K562 (cell line): ENCODE measurements around the gene MACROD2. TPM values are rescaled to one million over a fixed set of nuclear protein-coding genes. Genes with fewer than 3 reads are reported as not detected.
A peak's percentile ranks its signal among the peaks of the same experiment; 100 is the strongest.

Experiments used
- C11orf30 ChIP-seq: fragments of 450-650 bp; IDR thresholded peaks from 2 replicates; pipeline ENCODE4 v1.6.1; 2016; ENCODE audit warnings: low read depth, mild to moderate bottlenecking
- CTCF ChIP-seq, 3 experiments: IDR thresholded peaks in 2 of 3; conservative IDR thresholded peaks in 1 of 3; 2 replicates each; pipeline ENCODE4 v1.5.1; 2011 to 2012; ENCODE audit warnings: low read length in 3 of 3, mild to moderate bottlenecking in 3 of 3, control low read depth in 2 of 3, improper control_type of control experiment in 1 of 3, inconsistent platforms in 1 of 3, low read depth in 1 of 3, mixed read lengths in 1 of 3, moderate library complexity in 1 of 3; ENCODE audit not compliant: insufficient read depth in 2 of 3
- ELF4 ChIP-seq: fragments of 450-650 bp; formaldehyde crosslinking; IDR thresholded peaks from 2 replicates; pipeline ENCODE4 v1.4.0; 2022; ENCODE audit warnings: missing genetic modification characterization
- FOXJ2 ChIP-seq: fragments of 200-800 bp; sonication (Bioruptor generic); IDR thresholded peaks from 2 replicates; pipeline ENCODE4 v1.6.1; 2016; ENCODE audit warnings: missing genetic modification characterization, missing compliant biosample characterization
- GATAD2A ChIP-seq: fragments of 450-650 bp; IDR thresholded peaks from 2 replicates; pipeline ENCODE4 v1.6.1; 2017
- HNRNPLL ChIP-seq: fragments of 200-400 bp; formaldehyde crosslinking; IDR thresholded peaks from 2 replicates; pipeline ENCODE4 v1.6.1; 2017; ENCODE audit warnings: low read length, low read depth, mild to moderate bottlenecking; ENCODE audit not compliant: poor library complexity, severe bottlenecking
- HSF4 ChIP-seq: fragments of 250-450 bp; sonication (Bioruptor Pico); IDR thresholded peaks from 2 replicates; pipeline ENCODE4 v2.1.2; 2022; ENCODE audit warnings: mild to moderate bottlenecking, moderate library complexity, borderline replicate concordance
- KDM2B ChIP-seq: fragments of 250-450 bp; sonication (Bioruptor Pico); IDR thresholded peaks from 2 replicates; pipeline ENCODE4 v1.8.0; 2021; ENCODE audit warnings: mild to moderate bottlenecking, moderate library complexity
- KLF1 ChIP-seq: fragments of 450-650 bp; IDR thresholded peaks from 2 replicates; pipeline ENCODE4 v1.6.1; 2016; ENCODE audit warnings: missing genetic modification characterization, missing compliant biosample characterization
- MAFF ChIP-seq: IDR thresholded peaks from 2 replicates; pipeline ENCODE4 v1.6.1; 2012; ENCODE audit warnings: low read length, improper control_type of control experiment
- MAFG ChIP-seq: fragments of 450-650 bp; conservative IDR thresholded peaks from 2 replicates; pipeline ENCODE4 v1.6.1; 2016; ENCODE audit warnings: missing genetic modification characterization, missing compliant biosample characterization
- MAFK ChIP-seq: IDR thresholded peaks from 2 replicates; pipeline ENCODE4 v1.6.1; 2011; ENCODE audit warnings: low read length, improper control_type of control experiment
- POLR2G ChIP-seq: fragments of 200-400 bp; formaldehyde crosslinking; IDR thresholded peaks from 2 replicates; pipeline ENCODE4 v1.6.1; 2017; ENCODE audit warnings: low read depth, mild to moderate bottlenecking, antibody characterized with exemption, low read length, moderate library complexity
- STAT6 ChIP-seq: sonication (generic); formaldehyde crosslinking; IDR thresholded peaks from 2 replicates; pipeline ENCODE4 v1.8.1; 2023; ENCODE audit warnings: mild to moderate bottlenecking, missing genetic modification reagents
- THRB ChIP-seq: fragments of 450-650 bp; formaldehyde crosslinking; conservative IDR thresholded peaks from 2 replicates; pipeline ENCODE4 v1.4.0; 2022; ENCODE audit warnings: mild to moderate bottlenecking, missing genetic modification characterization
- XRCC4 ChIP-seq: IDR thresholded peaks from one replicate; pipeline ENCODE4 v1.6.1; 2011; ENCODE audit not compliant: insufficient read depth, insufficient read length; ENCODE audit errors: extremely low read depth
- ZC3H11A ChIP-seq: IDR thresholded peaks from 2 replicates; pipeline ENCODE4 v1.6.1; 2012; ENCODE audit warnings: low read depth, low read length, improper control_type of control experiment
- polyA plus RNA-seq, 8 experiments: library from polyadenylated mRNA; depleted of rRNA in 4 of 8; stranded (reverse) in 5 of 8; unstranded in 3 of 8; fragments of >200 nt; fragmentation: Nextera tagmentation in 2 of 8; fragmentation: Illumina TruSeq in 1 of 8; extraction: Ambion mirVana in 2 of 8; extraction: Trizol in 1 of 8; gene quantifications; 2 replicates each; pipeline versions ENCODE4 v1.2.1 to v1.2.3, GENCODE V29; 2011 to 2014; ENCODE audit warnings: inconsistent platforms in 1 of 8, missing spikeins in 1 of 8
- total RNA-seq, 7 experiments: library from RNA; depleted of rRNA in 6 of 7; stranded (reverse); fragments of >200 nt in 6 of 7; fragmentation: Illumina TruSeq in 2 of 7; extraction: Trizol in 2 of 7; gene quantifications; 2 replicates each; pipeline versions ENCODE4 v1.2.1 to v1.2.3, GENCODE V29; 2011 to 2021; ENCODE audit warnings: low replicate concordance in 1 of 7
- TF ChIP-seq, protein P1 (sequence below), 2 experiments: fragments of 200-800 bp in 1 of 2; sonication (Bioruptor generic) in 1 of 2; sonication (generic) in 1 of 2; formaldehyde crosslinking in 1 of 2; IDR thresholded peaks in 1 of 2; conservative IDR thresholded peaks in 1 of 2; 2 replicates each; pipeline versions ENCODE4 v1.5.0 to v1.6.1; 2016 to 2020; ENCODE audit warnings: missing compliant biosample characterization in 1 of 2, missing genetic modification characterization in 1 of 2, missing genetic modification reagents in 1 of 2

MACROD2 gene
- total and polyA plus RNA-seq, 9 of the 15 experiments (the other 6 are each of a cell fraction or from before 2014, with no cell fraction given): not detected

DNA sequence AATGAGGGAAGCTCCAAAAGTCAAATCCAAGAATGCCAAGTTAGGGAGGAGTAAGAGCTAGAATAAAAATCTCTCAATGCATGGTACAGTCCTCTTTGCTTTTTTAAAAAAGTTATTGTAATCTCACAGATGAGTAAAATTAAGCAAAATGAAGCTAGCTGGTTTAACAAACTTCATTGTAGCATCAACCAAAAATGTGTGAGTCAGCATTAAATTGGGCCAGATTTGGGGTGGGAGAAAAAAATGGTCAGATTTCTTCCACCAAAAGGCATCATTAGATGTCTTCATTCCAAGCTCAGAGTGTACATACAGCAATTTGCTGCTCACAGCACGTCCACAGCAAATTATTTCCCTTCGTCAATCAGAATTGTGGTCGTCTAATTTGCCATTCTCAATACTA is 783.6 kb downstream of the MACROD2 start (continued):
- TF ChIP-seq CTCF (IDR thresholded peaks at IDR 0.05 in 2 of 3, conservative IDR thresholded peaks at IDR 0.05 in 1 of 3; ENCODE audit: insufficient read depth in 2 of 3, low read depth in 1 of 3, low read length in 3 of 3): no peak
- TF ChIP-seq HSF4 (CRISPR knock-in tag): no peak
- TF ChIP-seq, protein P1, sequence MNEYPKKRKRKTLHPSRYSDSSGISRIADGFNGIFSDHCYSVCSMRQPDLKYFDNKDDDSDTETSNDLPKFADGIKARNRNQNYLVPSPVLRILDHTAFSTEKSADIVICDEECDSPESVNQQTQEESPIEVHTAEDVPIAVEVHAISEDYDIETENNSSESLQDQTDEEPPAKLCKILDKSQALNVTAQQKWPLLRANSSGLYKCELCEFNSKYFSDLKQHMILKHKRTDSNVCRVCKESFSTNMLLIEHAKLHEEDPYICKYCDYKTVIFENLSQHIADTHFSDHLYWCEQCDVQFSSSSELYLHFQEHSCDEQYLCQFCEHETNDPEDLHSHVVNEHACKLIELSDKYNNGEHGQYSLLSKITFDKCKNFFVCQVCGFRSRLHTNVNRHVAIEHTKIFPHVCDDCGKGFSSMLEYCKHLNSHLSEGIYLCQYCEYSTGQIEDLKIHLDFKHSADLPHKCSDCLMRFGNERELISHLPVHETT (CRISPR knock-in tag; conservative IDR thresholded peaks at IDR 0.05 in 1 of 2, IDR thresholded peaks at IDR 0.05 in 1 of 2): no peak
- no peak for TF ChIP-seq HNRNPLL
- 0 out of 2 replicates have a peak, but pooled peaks have one; percentile 16 for TF ChIP-seq MAFG
- TF ChIP-seq XRCC4: no peak
- TF ChIP-seq KDM2B: no peak
- TF ChIP-seq C11orf30: peak; percentile 21; the same call in 1 of the 2 replicates
- TF ChIP-seq ELF4 (CRISPR knock-in tag): no peak
- peak; percentile 51 for TF ChIP-seq MAFF
- no peak for TF ChIP-seq GATAD2A
- peak; percentile 51 for TF ChIP-seq MAFK
- no peak for TF ChIP-seq KLF1
- no peak for TF ChIP-seq THRB (CRISPR knock-in tag)
- no peak for TF ChIP-seq ZC3H11A
- no peak for TF ChIP-seq POLR2G
- no peak for TF ChIP-seq STAT6 (CRISPR knock-in tag)
- no peak for TF ChIP-seq FOXJ2 (tag)
